K562 (cell line): ENCODE results near the gene HLA-DMB.
"Not testable (repeated sequence)": the region's sequence is repeated elsewhere in the genome, so short reads cannot be mapped to it uniquely, and the experiment has no call there.

Experiments used
- CEBPB ChIP-seq: fragments of 450-650 bp; IDR thresholded peaks from 2 replicates; pipeline ENCODE4 v1.6.1; 2016; ENCODE audit warnings: missing genetic modification characterization, missing compliant biosample characterization
- E2F4 ChIP-seq: sonication (generic); formaldehyde crosslinking; IDR thresholded peaks from 2 replicates; pipeline ENCODE4 v1.8.0; 2022; ENCODE audit warnings: mild to moderate bottlenecking, low read depth, missing genetic modification reagents
- GATA2 ChIP-seq: sonication (generic); formaldehyde crosslinking; IDR thresholded peaks from 2 replicates; pipeline ENCODE4 v1.4.0; 2020; ENCODE audit warnings: mild to moderate bottlenecking, missing genetic modification reagents
- GMEB1 ChIP-seq: fragments of 250-450 bp; sonication (Bioruptor Pico); IDR thresholded peaks from 2 replicates; pipeline ENCODE4 v1.4.0; 2020; ENCODE audit warnings: mild to moderate bottlenecking
- IRF9 ChIP-seq: fragments of 450-650 bp; IDR thresholded peaks from 2 replicates; pipeline ENCODE4 v1.6.1; 2016; ENCODE audit warnings: missing biosample characterization, missing genetic modification characterization
- JUN ChIP-seq, 2 experiments: sonication (generic) in 1 of 2; formaldehyde crosslinking in 1 of 2; IDR thresholded peaks; 2 replicates each; pipeline versions ENCODE4 v1.6.1 to v1.8.0; 2012 to 2022; ENCODE audit warnings: borderline replicate concordance in 2 of 2, mild to moderate bottlenecking in 2 of 2, improper control_type of control experiment in 1 of 2, low read depth in 1 of 2, low read length in 1 of 2, missing genetic modification reagents in 1 of 2
- JUND ChIP-seq, 2 experiments: IDR thresholded peaks; 2 replicates in 1 of 2; 3 replicates in 1 of 2; pipeline ENCODE4 v1.6.1; 2011; ENCODE audit warnings: borderline replicate concordance in 2 of 2, low read depth in 2 of 2, low read length in 2 of 2, improper control_type of control experiment in 1 of 2, missing biosample characterization in 1 of 2, missing genetic modification characterization in 1 of 2, missing genetic modification reagents in 1 of 2
- MAX ChIP-seq: sonication (generic); formaldehyde crosslinking; IDR thresholded peaks from 2 replicates; pipeline ENCODE4 v1.9.0; 2022; ENCODE audit warnings: mild to moderate bottlenecking, missing genetic modification reagents
- NR3C1 ChIP-seq: sonication (generic); formaldehyde crosslinking; IDR thresholded peaks from 2 replicates; pipeline ENCODE4 v1.8.1; 2022; ENCODE audit warnings: missing genetic modification reagents
- REST ChIP-seq, 2 experiments: fragments of 450-650 bp; formaldehyde crosslinking in 1 of 2; IDR thresholded peaks; 2 replicates each; pipeline versions ENCODE4 v1.4.0 to v1.6.1; 2014 to 2020; ENCODE audit warnings: mild to moderate bottlenecking in 2 of 2, borderline replicate concordance in 1 of 2, low read depth in 1 of 2
- SREBF2 ChIP-seq: sonication (generic); formaldehyde crosslinking; IDR thresholded peaks from 2 replicates; pipeline ENCODE4 v1.4.0; 2020; ENCODE audit warnings: mild to moderate bottlenecking, missing genetic modification reagents

- not testable (repeated sequence) for TF ChIP-seq E2F4 (CRISPR knock-in tag); GATA2; JUN (IDR thresholded peaks at IDR 0.05; ENCODE audit: borderline replicate concordance, low read depth, low read length); JUN (CRISPR knock-in tag; IDR thresholded peaks at IDR 0.05; ENCODE audit: borderline replicate concordance); IRF9 (tag); MAX (CRISPR knock-in tag); GMEB1 (CRISPR knock-in tag); REST (IDR thresholded peaks at IDR 0.05; ENCODE audit: borderline replicate concordance); REST (CRISPR knock-in tag; IDR thresholded peaks at IDR 0.05; ENCODE audit: low read depth); NR3C1 (CRISPR knock-in tag); JUND (IDR thresholded peaks at IDR 0.05; ENCODE audit: borderline replicate concordance, low read depth, low read length); JUND (tag; IDR thresholded peaks at IDR 0.05; ENCODE audit: borderline replicate concordance, low read depth, low read length); CEBPB (tag); SREBF2 (CRISPR knock-in tag)
Measured at GRCh38 chr6:32942555-32943123, 1.8 kb upstream of the HLA-DMB start.
